IMR-90 (cell line): ENCODE results near the gene IGSF3. TPM values are rescaled to one million over a fixed set of nuclear protein-coding genes. Genes with fewer than 3 reads are reported as not detected.
"Not testable (repeated sequence)": the region's sequence is repeated elsewhere in the genome, so short reads cannot be mapped to it uniquely, and the experiment has no call there.

Experiments used
- ATAC-seq: fragments of 200-7000 bp; cut with Tn5 transposase; 2 replicates; pipeline ENCODE4 v1.9.1; 2020; ENCODE audit warnings: low read depth, mild to moderate bottlenecking, moderate library complexity
- BruUV-seq: library from RNA; stranded (reverse); fragments of 400-500 nt; replicated peaks from 2 replicates; lab custom pipeline; 2021; lab: Mats Ljungman, UMichigan
- CTCF ChIA-PET: fragments of 300-600 bp; formaldehyde crosslinking; extraction: SDS; loops from one replicate; lab custom pipeline; 2021; ENCODE audit warnings: antibody characterized with exemption; lab: Yijun Ruan, JAX
- POLR2A ChIA-PET: fragments of 300-600 bp; sonication (Branson Sonifier 250); formaldehyde crosslinking; loops from one replicate; lab custom pipeline; 2022; ENCODE audit warnings: antibody characterized with exemption; ENCODE audit not compliant: unreplicated experiment; lab: Charles Lee
- DNase-seq: peaks from one replicate; pipeline ENCODE4 v3.0.0; 2013
- H2AFZ ChIP-seq: replicated peaks from 2 replicates; pipeline ENCODE3; 2013; ENCODE audit warnings: low read length, mild to moderate bottlenecking; ENCODE audit not compliant: poor library complexity
- H2AK5ac ChIP-seq: 2 replicates; pipeline ENCODE4 v1.6.1; 2013; ENCODE audit warnings: low read depth, low read length, inconsistent platforms
- H2AK9ac ChIP-seq: replicated peaks from 2 replicates; pipeline ENCODE3; 2013; ENCODE audit warnings: mild to moderate bottlenecking, low read depth, low read length, moderate library complexity; ENCODE audit not compliant: poor library complexity
- H2BK120ac ChIP-seq: 2 replicates; pipeline ENCODE4 v1.6.1; 2013; ENCODE audit warnings: low read depth, low read length, inconsistent platforms
- H2BK15ac ChIP-seq: 3 replicates; pipeline ENCODE4 v1.6.1; 2013; ENCODE audit warnings: low read depth, low read length, inconsistent platforms
- H2BK20ac ChIP-seq: 2 replicates; pipeline ENCODE4 v1.6.1; 2013; ENCODE audit warnings: low read depth, mild to moderate bottlenecking, inconsistent platforms, low read length, moderate library complexity
- H2BK5ac ChIP-seq: 2 replicates; pipeline ENCODE4 v1.6.1; 2013; ENCODE audit warnings: mild to moderate bottlenecking, low read depth, low read length, inconsistent platforms; ENCODE audit not compliant: poor library complexity, severe bottlenecking
- H3K14ac ChIP-seq: replicated peaks from 2 replicates; pipeline ENCODE4 v1.6.1; 2013; ENCODE audit warnings: low read depth, low read length, inconsistent platforms
- H3K18ac ChIP-seq: 2 replicates; pipeline ENCODE4 v1.6.1; 2013; ENCODE audit warnings: low read depth, low read length, control low read depth
- H3K23ac ChIP-seq: 2 replicates; pipeline ENCODE4 v1.6.1; 2013; ENCODE audit warnings: low read depth, low read length, inconsistent platforms
- H3K27ac ChIP-seq: 2 replicates; pipeline ENCODE4 v1.5.1; 2013; ENCODE audit warnings: mild to moderate bottlenecking, control low read depth, low read length; ENCODE audit not compliant: insufficient read depth
- H3K27me3 ChIP-seq: 2 replicates; pipeline ENCODE4 v1.6.1; 2013; ENCODE audit warnings: low read length; ENCODE audit not compliant: control insufficient read depth, insufficient read depth
- H3K36me3 ChIP-seq: 2 replicates; pipeline ENCODE4 v1.6.1; 2013; ENCODE audit warnings: low read length, mixed read lengths; ENCODE audit not compliant: control insufficient read depth, insufficient read depth
- H3K4ac ChIP-seq: 2 replicates; pipeline ENCODE4 v1.6.1; 2013; ENCODE audit warnings: low read depth, low read length, inconsistent platforms
- H3K4me1 ChIP-seq: 2 replicates; pipeline ENCODE4 v1.6.1; 2013; ENCODE audit warnings: low read length, mixed read lengths; ENCODE audit not compliant: control insufficient read depth, insufficient read depth
- H3K4me2 ChIP-seq: 2 replicates; pipeline ENCODE4 v1.6.1; 2013; ENCODE audit warnings: low read depth, mild to moderate bottlenecking, control low read depth, low read length, moderate library complexity
- H3K4me3 ChIP-seq: 2 replicates; pipeline ENCODE4 v1.5.1; 2013; ENCODE audit warnings: low read depth, mild to moderate bottlenecking, control low read depth, low read length, moderate library complexity; ENCODE audit not compliant: insufficient read depth
- H3K56ac ChIP-seq: 2 replicates; pipeline ENCODE4 v1.6.1; 2013; ENCODE audit warnings: low read length, inconsistent platforms; ENCODE audit not compliant: insufficient read depth; ENCODE audit errors: extremely low read depth
- H3K79me1 ChIP-seq, 2 experiments: 2 replicates each; pipeline ENCODE4 v1.6.1; 2013; ENCODE audit warnings: low read length in 2 of 2, inconsistent platforms in 1 of 2, low read depth in 1 of 2
- H3K9ac ChIP-seq: 2 replicates; pipeline ENCODE4 v1.6.1; 2013; ENCODE audit warnings: low read depth, low read length, control low read depth
- H3K9me1 ChIP-seq: 2 replicates; pipeline ENCODE4 v1.6.1; 2013; ENCODE audit warnings: low read length, inconsistent platforms; ENCODE audit not compliant: insufficient read depth
- H3K9me3 ChIP-seq: 2 replicates; pipeline ENCODE4 v1.6.1; 2013; ENCODE audit warnings: low read length; ENCODE audit not compliant: control insufficient read depth, insufficient read depth
- H4K20me1 ChIP-seq: 2 replicates; pipeline ENCODE4 v1.6.1; 2013; ENCODE audit warnings: low read length, inconsistent platforms; ENCODE audit not compliant: insufficient read depth
- H4K5ac ChIP-seq: 2 replicates; pipeline ENCODE4 v1.6.1; 2013; ENCODE audit warnings: mild to moderate bottlenecking, low read depth, low read length, control low read depth
- H4K8ac ChIP-seq, 2 experiments: 2 replicates each; pipeline ENCODE4 v1.6.1; 2013; ENCODE audit warnings: low read depth in 2 of 2, low read length in 2 of 2, control low read depth in 1 of 2, inconsistent platforms in 1 of 2
- H4K91ac ChIP-seq: 2 replicates; pipeline ENCODE4 v1.6.1; 2013; ENCODE audit warnings: low read depth, low read length, inconsistent platforms; ENCODE audit not compliant: insufficient read depth
- WGBS, 2 experiments: methylation state at CpG; one replicate each; pipeline versions ENCODE4 v1.1.5 to v1.1.7; 2013; ENCODE audit warnings: missing lambda C conversion rate in 2 of 2; ENCODE audit not compliant: insufficient read length in 1 of 2; ENCODE audit errors: extremely low coverage in 2 of 2; 5-methylcytosine and 5-hydroxymethylcytosine counted together
- dilution Hi-C: fragments of 300-500 bp; cut with HindIII; formaldehyde crosslinking; loops from one replicate; pipeline ENCODE4 v1.14.3; 2018; ENCODE audit warnings: low sequenced_read_pairs; ENCODE audit not compliant: unreplicated experiment
- in situ Hi-C: fragments of 300-500 bp; cut with MboI; formaldehyde crosslinking; loops from 3 replicates; pipeline ENCODE4 v1.14.3; 2019; ENCODE audit warnings: low sequenced_read_pairs, inconsistent platforms, mixed read lengths
- intact Hi-C: fragments of 100-400 bp; cut with micrococcal nuclease; formaldehyde crosslinking; loops from 2 replicates; pipeline ENCODE4 v1.10.0; 2022
- polyA plus RNA-seq, 3 experiments: library from polyadenylated mRNA; depleted of rRNA; stranded (reverse); fragments of >200 nt; gene quantifications; 2 replicates each; pipeline ENCODE4 v1.2.3, GENCODE V29; 2012; ENCODE audit warnings: low replicate concordance in 1 of 3
- total RNA-seq: library from RNA; depleted of rRNA; stranded (reverse); fragments of >200 nt; gene quantifications from 2 replicates; pipeline ENCODE4 v1.2.3, GENCODE V29; 2012

Gene IGSF3
- total and polyA plus RNA-seq, 2 of the 4 experiments (the other 2 are of a cell fraction) = under 0.01 to 0.02 TPM

DNA sequence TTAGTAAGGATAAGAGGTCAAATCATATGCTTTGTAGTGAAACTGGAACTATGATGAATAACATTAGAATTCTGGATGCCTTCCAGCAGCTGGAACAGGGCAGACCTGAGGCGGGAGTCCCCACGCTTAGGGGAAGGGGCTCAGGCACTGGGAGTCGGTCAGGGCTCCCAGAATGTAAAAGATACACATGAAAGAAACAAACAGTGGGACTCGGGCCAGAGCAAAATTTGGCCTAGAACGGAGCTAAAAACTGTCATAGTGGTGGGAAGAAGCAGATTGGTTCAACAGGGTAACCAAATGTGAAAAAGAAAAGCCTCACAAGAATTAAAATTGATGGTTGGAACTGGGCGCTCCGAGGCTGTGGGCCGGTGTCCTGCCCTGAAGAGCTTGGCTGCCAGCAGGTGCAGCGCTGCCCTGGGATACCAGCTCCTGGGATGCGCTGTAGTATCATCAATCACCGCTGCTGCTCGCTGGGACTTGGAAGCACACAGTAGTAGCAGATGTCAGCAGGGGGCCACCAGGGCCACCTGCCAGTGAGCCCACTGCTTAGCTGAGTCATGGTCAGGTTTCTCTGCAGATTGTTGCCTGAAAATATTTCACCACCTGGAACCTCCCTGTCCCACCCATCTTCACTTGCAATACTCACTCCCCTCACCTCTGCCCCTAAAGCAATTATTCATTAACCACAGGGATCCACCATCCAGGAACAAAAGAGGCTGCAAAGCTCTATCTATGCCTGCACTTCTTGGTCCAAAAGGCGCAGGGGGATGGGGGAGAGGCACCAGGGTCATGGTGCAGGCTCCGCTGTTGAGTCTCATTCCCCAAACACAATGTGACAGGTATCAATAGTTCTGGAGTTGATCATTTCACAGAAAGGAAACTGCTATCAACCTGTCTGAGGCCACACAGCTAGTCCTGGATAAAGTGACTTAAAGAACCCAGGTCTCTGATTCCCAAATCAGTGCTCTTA lies 24.9 kb downstream of the IGSF3 start:
- H3K18ac ChIP-seq, H3K36me3 ChIP-seq, dilution Hi-C loops, ATAC-seq, H3K56ac ChIP-seq, H4K8ac ChIP-seq, H2BK120ac ChIP-seq, H3K27ac ChIP-seq, intact Hi-C loops, in situ Hi-C loops, POLR2A ChIA-PET, H3K4me3 ChIP-seq, H3K79me1 ChIP-seq, H3K23ac ChIP-seq, H3K9me3 ChIP-seq, H2BK20ac ChIP-seq, H3K4ac ChIP-seq, BruUV-seq, H3K27me3 ChIP-seq, H3K14ac ChIP-seq, H3K4me1 ChIP-seq, H2AFZ ChIP-seq, DNase-seq, H2AK5ac ChIP-seq, H4K91ac ChIP-seq, H2AK9ac ChIP-seq, H4K5ac ChIP-seq, H3K4me2 ChIP-seq, H4K20me1 ChIP-seq, H2BK5ac ChIP-seq, CTCF ChIA-PET, H2BK15ac ChIP-seq, H3K9ac ChIP-seq, H3K9me1 ChIP-seq: not testable (repeated sequence)
- WGBS, 2 experiments = no CpG with 5 or more reads among the region's 14 CpGs

DNA sequence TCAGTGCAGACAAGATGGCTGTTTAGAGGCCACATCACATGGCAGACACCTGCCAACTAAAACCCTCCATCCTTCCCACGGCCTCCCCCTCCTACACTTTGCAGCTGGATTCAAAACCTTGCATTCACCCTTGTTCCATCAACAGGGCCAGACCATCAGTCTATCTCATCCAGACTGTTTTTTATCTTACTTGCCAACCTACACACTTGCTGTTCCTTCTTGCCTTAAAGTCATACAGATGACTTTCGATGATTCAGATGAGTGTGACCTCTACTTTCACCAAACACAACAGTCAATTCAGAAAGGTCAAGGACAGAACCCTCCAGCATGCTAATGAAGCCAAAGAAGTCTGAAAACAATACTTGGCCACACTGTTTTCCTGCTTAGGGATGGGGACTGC lies 29.9 kb downstream of the IGSF3 start:
- H3K4ac ChIP-seq, H3K79me1 ChIP-seq, H3K9me1 ChIP-seq, H2BK5ac ChIP-seq, H3K27me3 ChIP-seq, H3K36me3 ChIP-seq, H3K9me3 ChIP-seq, H2AK5ac ChIP-seq, DNase-seq, H3K9ac ChIP-seq, H2AFZ ChIP-seq, H2BK15ac ChIP-seq, H3K27ac ChIP-seq, H3K56ac ChIP-seq, H3K4me1 ChIP-seq, H4K5ac ChIP-seq, H3K4me2 ChIP-seq, H3K23ac ChIP-seq, H2AK9ac ChIP-seq, CTCF ChIA-PET, POLR2A ChIA-PET, dilution Hi-C loops, in situ Hi-C loops, H3K4me3 ChIP-seq, H4K91ac ChIP-seq, ATAC-seq, H3K18ac ChIP-seq, H4K8ac ChIP-seq, BruUV-seq, H3K14ac ChIP-seq, intact Hi-C loops, H2BK20ac ChIP-seq, H4K20me1 ChIP-seq, H2BK120ac ChIP-seq: not testable (repeated sequence)
- whole genome bisulfite sequencing, 2 experiments = 100% methylated on average over 1 of the region's 2 CpGs; no CpG with 5 or more reads in 1 of the 2 experiments
